ENCODE results near the gene KCNH5. TPM values are rescaled to one million over a fixed set of nuclear protein-coding genes. Genes with fewer than 3 reads are reported as not detected.

KCNH5 gene
- total and polyA plus RNA-seq, 9 of the 15 experiments (the other 6 are each of a cell fraction or from before 2014, with no cell fraction given), result 1.1 to 2.4 (median 1.4) TPM

- Histone ChIP-seq H3K4me2 (ENCODE audit: insufficient read depth, low read length) (no peak overlapping the region), H4K20me1 (replicated peaks; ENCODE audit: control insufficient read depth, insufficient read depth, low read length) (no peaks in the 10 kb centered on the region), H3K9me1 (ENCODE audit: control insufficient read depth, insufficient read depth, low read length) (no peaks in the 10 kb centered on the region), H3K4me1 (replicated peaks in 1 of 2; ENCODE audit: control insufficient read depth in 2 of 2, insufficient read depth in 2 of 2, low read length in 2 of 2) (no peaks in the 10 kb centered on the region), H3K27ac (ENCODE audit: extremely low read depth, low read depth, low read length) (no peak overlapping the region), H3K9ac (ENCODE audit: insufficient read depth in 1 of 2, low read depth in 2 of 2, low read length in 2 of 2) (no peak overlapping the region), H3K4me3 (no peak overlapping the region), H3K9me3 (replicated peaks; ENCODE audit: control insufficient read depth, insufficient read depth, low read depth, low read length) (no peaks in the 10 kb centered on the region; the same call in 1 of the 2 replicates), H3K27me3 (ENCODE audit: control insufficient read depth in 2 of 2, insufficient read depth in 2 of 2, low read length in 2 of 2) (no peaks in the 10 kb centered on the region), H3K36me3 (ENCODE audit: control insufficient read depth, insufficient read depth, low read length) (no peaks in the 10 kb centered on the region), H2AFZ (ENCODE audit: low read depth, low read length) (no peak overlapping the region), H3K79me2 (ENCODE audit: control insufficient read depth, insufficient read depth, low read length) (no peaks in the 10 kb centered on the region)
- ChIA-PET POLR2A (no interaction called here), CTCF (ENCODE audit: low intra/inter-chr PET ratio) (no interaction called here)
- intact Hi-C loops (cut with micrococcal nuclease) (no loop called here), in situ Hi-C loops (cut with MboI) (no loop called here)
- DNase-seq (ENCODE audit: extremely low read depth in 1 of 4, low spot score in 3 of 4) (no peak), ATAC-seq (no peak), FAIRE-seq (no peak)
- TF ChIP-seq OTX1 (CRISPR knock-in tag; IDR thresholded peaks at IDR 0.05) (no peak), ZFP91 (CRISPR knock-in tag; IDR thresholded peaks at IDR 0.05) (no peak), HNRNPUL1 (IDR thresholded peaks at IDR 0.05; ENCODE audit: low read length) (no peak), ZBTB11 (CRISPR knock-in tag; IDR thresholded peaks at IDR 0.05) (no peak), CAMTA2 (CRISPR knock-in tag; conservative IDR thresholded peaks at IDR 0.05) (no peak), ZBTB17 (CRISPR knock-in tag; IDR thresholded peaks at IDR 0.05) (no peak), XRCC5 (IDR thresholded peaks at IDR 0.05; ENCODE audit: low read depth, low read length) (no peak), ZNF274 (IDR thresholded peaks at IDR 0.05; ENCODE audit: borderline replicate concordance, low read depth, low read length) (no peak), CBX5 (IDR thresholded peaks at IDR 0.05; ENCODE audit: borderline replicate concordance, low read depth) (no peak), ARNT (IDR thresholded peaks at IDR 0.05) (no peak), E2F3 (CRISPR knock-in tag; IDR thresholded peaks at IDR 0.05) (no peak), CREB3 (tag; conservative IDR thresholded peaks at IDR 0.05; ENCODE audit: low read depth) (no peak), PPARD (CRISPR knock-in tag; IDR thresholded peaks at IDR 0.05) (no peak), ELF4 (CRISPR knock-in tag; IDR thresholded peaks at IDR 0.05) (no peak)
- 0% methylated on average over 2 of the region's 4 CpGs for WGBS (ENCODE audit: insufficient coverage, low coverage, missing lambda C conversion rate)
- no TSS peak for BruUV-seq (replicated peaks)
These were observed 302.1 kb downstream of the KCNH5 start for GRCh38 chr14:62743118-62743517.
